GM13977 (cell line): ENCODE data around the gene IQSEC2.

ENCODE experiments used
- DNase-seq: peaks from one replicate; pipeline ENCODE4 v3.0.0; 2012; ENCODE audit warnings: low spot score
- CTCF ChIP-seq: IDR thresholded peaks from 2 replicates; pipeline ENCODE4 v1.5.1; 2012; ENCODE audit warnings: mild to moderate bottlenecking, control low read depth; ENCODE audit not compliant: insufficient read depth; ENCODE audit errors: extremely low read depth, missing control alignments
- in situ Hi-C: fragments of 300-500 bp; cut with MboI; formaldehyde crosslinking; loops from one replicate; pipeline ENCODE4 v1.12.0; 2022; ENCODE audit warnings: low sequenced_read_pairs, low pct_unique_long_range_greater_than_20kb, mixed read lengths, inconsistent platforms; ENCODE audit not compliant: unreplicated experiment

IQSEC2 gene

GRCh38 chrX:53249408-53250042 lies 31.9 kb downstream of the IQSEC2 start:
- TF ChIP-seq CTCF: no peak
- DNase-seq: no peak
- in situ Hi-C loops: no loop called here

GRCh38 chrX:53247928-53248327 lies 33.5 kb downstream of the IQSEC2 start:
- no peak for DNase-seq
- TF ChIP-seq CTCF: no peak
- in situ Hi-C loops: no loop called here

GRCh38 chrX:53246231-53246630 lies 35.2 kb downstream of the IQSEC2 start:
- in situ Hi-C loops: no loop called here
- TF ChIP-seq CTCF: no peak
- no peak for DNase-seq

GRCh38 chrX:53244610-53245009 lies 36.8 kb downstream of the IQSEC2 start:
- in situ Hi-C loops: no loop called here
- peak; percentile 39 for TF ChIP-seq CTCF
- DNase-seq: no peak

- TF ChIP-seq CTCF: no peak
- in situ Hi-C loops: no loop called here
- no peak for DNase-seq
These were observed 39.1 kb downstream of the IQSEC2 start for GRCh38 chrX:53242310-53242709.

GRCh38 chrX:53241558-53241957 lies 39.8 kb downstream of the IQSEC2 start:
- no peak for TF ChIP-seq CTCF
- DNase-seq: no peak
- in situ Hi-C loops: no loop called here

GRCh38 chrX:53239474-53239873 lies 41.9 kb downstream of the IQSEC2 start:
- in situ Hi-C loops: no loop called here
- peak; percentile 27 for TF ChIP-seq CTCF
- no peak for DNase-seq
